Upper lobe of right lung (tissue), 1 donor: Measurements from ENCODE around the gene GLIPR1L1. TPM values are rescaled to one million over a fixed set of nuclear protein-coding genes. Genes with fewer than 3 reads are reported as not detected.
A peak's percentile ranks its signal among the peaks of the same experiment; 100 is the strongest.

ENCODE experiments used
- ATAC-seq: fragments of 200-7000 bp; cut with Tn5 transposase; one replicate; pipeline ENCODE4 v1.9.1; 2020; ENCODE audit warnings: mild to moderate bottlenecking, moderate library complexity
- DNase-seq: peaks from one replicate; pipeline ENCODE4 v3.0.0-alpha.2; 2020
- H3K27ac ChIP-seq: fragments of 200-600 bp; one replicate; pipeline ENCODE4 v1.8.0; 2022
- H3K27me3 ChIP-seq: fragments of 200-600 bp; one replicate; pipeline ENCODE4 v1.8.0; 2022; ENCODE audit warnings: mild to moderate bottlenecking
- H3K36me3 ChIP-seq: fragments of 200-600 bp; one replicate; pipeline ENCODE4 v1.8.0; 2022
- H3K4me1 ChIP-seq: fragments of 200-600 bp; one replicate; pipeline ENCODE4 v1.8.0; 2022
- H3K4me3 ChIP-seq: fragments of 200-600 bp; one replicate; pipeline ENCODE4 v1.8.0; 2022; ENCODE audit warnings: mild to moderate bottlenecking
- H3K9me3 ChIP-seq: fragments of 200-600 bp; one replicate; pipeline ENCODE4 v1.8.0; 2022
- CTCF ChIP-seq: fragments of 200-600 bp; IDR thresholded peaks from one replicate; pipeline ENCODE4 v1.8.0; 2022; ENCODE audit warnings: antibody characterized with exemption
- intact Hi-C: fragments of 100-400 bp; cut with DNase I; formaldehyde crosslinking; loops from one replicate; pipeline ENCODE4 v1.11.0; 2022
- total RNA-seq: library from RNA; stranded (reverse); fragmentation: NEBNext Ultra II Directional; extraction: Animal tissue kit (Norgen Biotek cat#: 25700); gene quantifications from one replicate; pipeline ENCODE4 v1.2.1, GENCODE V29; 2021
- donor health status: DM: no; HTN: yes; CAD: no; lungs with severe emphysema.

GLIPR1L1 gene
- total RNA-seq, 1 donor from 2014 or later, result not detected

- H3K27ac ChIP-seq, result no peak overlapping the region
- intact Hi-C loops, result no loop called here
- H3K4me1 ChIP-seq, result no peaks in the 10 kb centered on the region
- no peak overlapping the region for H3K4me3 ChIP-seq
- H3K9me3 ChIP-seq, result no peaks in the 10 kb centered on the region
- TF ChIP-seq CTCF, result no peak
- no peak for DNase-seq
- H3K36me3 ChIP-seq, result no peaks in the 10 kb centered on the region
- H3K27me3 ChIP-seq, result no peaks in the 10 kb centered on the region
- ATAC-seq, result no peak
These were observed 40.5 kb downstream of the GLIPR1L1 start for GRCh38 chr12:75374971-75375370.

- Histone ChIP-seq H3K27me3 (no peaks in the 10 kb centered on the region), H3K4me1 (no peaks in the 10 kb centered on the region), H3K4me3 (no peak overlapping the region), H3K36me3 (no peaks in the 10 kb centered on the region), H3K27ac (no peak overlapping the region), H3K9me3 (no peaks in the 10 kb centered on the region)
- TF ChIP-seq CTCF, result no peak
- intact Hi-C loops, result no loop called here
- DNase-seq (no peak), ATAC-seq (no peak)
These were observed 43.9 kb downstream of the GLIPR1L1 start for GRCh38 chr12:75378354-75378753.

GRCh38 chr12:75389061-75389460 is 54.6 kb downstream of the GLIPR1L1 start:
- Histone ChIP-seq H3K27me3 (no peaks in the 10 kb centered on the region), H3K27ac (peak overlapping the region; percentile 56), H3K4me1 (peaks cover 9% of the 10 kb centered on the region), H3K36me3 (no peaks in the 10 kb centered on the region), H3K4me3 (peak overlapping the region; percentile 64), H3K9me3 (no peaks in the 10 kb centered on the region)
- TF ChIP-seq CTCF, result no peak
- intact Hi-C loops, result no loop called here
- no peak for DNase-seq
- no peak for ATAC-seq

- H3K4me1 ChIP-seq, result peaks cover 9% of the 10 kb centered on the region
- no peaks in the 10 kb centered on the region for H3K36me3 ChIP-seq
- intact Hi-C loops, result no loop called here
- DNase-seq, result no peak
- no peak for ATAC-seq
- no peaks in the 10 kb centered on the region for H3K9me3 ChIP-seq
- peak overlapping the region; percentile 56 for H3K27ac ChIP-seq
- H3K27me3 ChIP-seq, result no peaks in the 10 kb centered on the region
- TF ChIP-seq CTCF, result no peak
- peak overlapping the region; percentile 64 for H3K4me3 ChIP-seq
These were observed 55.2 kb downstream of the GLIPR1L1 start for GRCh38 chr12:75389706-75390105.

GRCh38 chr12:75390156-75390898 is 55.9 kb downstream of the GLIPR1L1 start:
- ATAC-seq, result no peak
- Histone ChIP-seq H3K27me3 (no peaks in the 10 kb centered on the region), H3K27ac (peak overlapping the region; percentile 56), H3K4me3 (peak overlapping the region; percentile 64), H3K4me1 (peaks cover 9% of the 10 kb centered on the region), H3K9me3 (no peaks in the 10 kb centered on the region), H3K36me3 (no peaks in the 10 kb centered on the region)
- TF ChIP-seq CTCF, result no peak
- DNase-seq, result no peak
- intact Hi-C loops, result no loop called here
